NCI-H82 treated with DMSO at 0.1 percent for 48 hours (cell line): ENCODE measurements around the gene ARL14.

Experiments
- DNase-seq: peaks from one replicate; lab custom pipeline; 2025; ENCODE audit not compliant: unreplicated experiment; lab: John Stamatoyannopoulos, UW

The ARL14 gene

GRCh38 chr3:160676547-160677303 is at the start of gene ARL14:
Gene ARL14 (plus strand): TSS chr3:160677160. CDS start chr3:160677347, 187 bp downstream.
- DNase-seq, result no peak

DNA sequence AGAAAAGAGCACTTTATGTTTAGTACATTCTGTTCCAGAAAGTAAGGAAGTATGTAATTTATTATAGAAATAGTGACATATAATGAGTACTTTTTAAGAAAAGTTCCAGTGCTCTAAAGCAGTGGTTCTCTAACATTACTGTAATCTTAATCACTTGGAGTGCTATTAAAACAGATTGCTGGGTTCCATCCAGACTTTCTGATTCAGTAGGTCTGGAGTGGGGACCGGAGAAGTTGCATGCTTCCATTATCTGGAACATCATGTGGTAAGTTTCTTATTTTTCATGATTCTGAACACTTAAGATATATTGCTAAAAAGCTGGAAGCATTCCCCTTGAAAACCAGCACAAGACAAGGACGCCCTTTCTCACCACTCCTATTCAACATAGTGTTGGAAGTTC is 47.5 kb upstream of the ARL14 start:
- no peak for DNase-seq

GRCh38 chr3:160633361-160634083 is 43.4 kb upstream of the ARL14 start:
- no peak for DNase-seq

- no peak for DNase-seq
Measured at GRCh38 chr3:160635213-160635612, 41.7 kb upstream of the ARL14 start.

GRCh38 chr3:160637086-160637485 is 39.9 kb upstream of the ARL14 start:
- no peak for DNase-seq

- DNase-seq, result no peak
Measured at GRCh38 chr3:160638184-160638583, 38.8 kb upstream of the ARL14 start.

GRCh38 chr3:160641665-160642309 is 35.2 kb upstream of the ARL14 start:
- DNase-seq, result no peak

DNA sequence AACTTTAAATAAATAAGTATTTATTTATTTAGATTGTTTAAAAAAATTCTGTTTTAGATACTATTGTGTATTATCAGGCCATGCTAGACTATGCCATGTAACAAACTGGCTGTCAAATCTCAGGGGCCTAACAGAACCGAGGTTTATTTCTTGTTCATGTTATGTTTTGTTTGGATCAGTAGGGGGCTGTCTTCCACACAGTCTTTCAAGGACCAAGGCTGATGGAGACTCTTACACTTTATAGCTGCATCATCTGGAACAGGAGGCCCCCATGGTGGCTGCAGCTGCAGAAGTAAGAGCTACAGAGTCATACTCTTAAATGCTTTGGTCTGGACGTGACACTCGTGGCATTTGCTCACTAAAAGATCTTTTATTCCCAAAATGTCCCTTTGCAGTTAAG is 33.0 kb upstream of the ARL14 start:
- DNase-seq, result no peak

DNA sequence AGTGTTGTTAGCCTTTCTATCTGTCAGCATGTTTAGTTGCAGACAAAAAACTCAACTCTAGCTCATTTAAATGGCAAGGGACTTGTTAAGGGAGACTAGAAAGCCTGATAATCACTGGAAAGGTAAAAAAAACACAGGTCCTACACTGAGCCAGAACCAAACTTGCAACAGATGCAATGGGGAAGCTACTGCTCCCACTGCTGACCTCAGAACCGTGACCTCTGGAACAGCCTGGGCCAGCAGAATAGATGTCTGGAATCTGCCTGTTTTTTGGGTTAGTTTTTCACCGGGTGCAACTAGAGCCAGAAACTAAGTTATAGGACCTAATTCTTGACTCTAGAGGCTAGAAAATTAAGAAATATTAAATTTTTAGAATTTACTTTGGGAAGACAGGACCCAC is 32.5 kb upstream of the ARL14 start:
- DNase-seq, result no peak

DNA sequence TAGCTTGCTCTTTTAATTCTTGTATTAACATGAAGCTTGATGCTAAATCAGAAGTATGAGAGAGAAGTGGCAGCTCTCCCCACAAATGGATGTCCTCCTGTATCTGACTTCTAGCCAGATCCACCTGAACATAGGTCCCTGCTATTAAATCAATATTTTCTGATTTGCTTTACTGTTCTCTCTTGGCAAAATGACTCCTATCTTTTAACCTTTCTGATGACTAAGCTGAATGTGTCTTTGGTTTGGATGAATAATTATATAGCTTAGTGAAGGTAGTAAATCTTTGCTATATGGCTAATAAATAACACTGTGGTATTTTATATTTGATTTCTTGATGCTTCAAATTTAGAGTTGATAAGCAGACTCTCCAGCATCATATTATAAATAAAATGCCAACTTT is 28.3 kb upstream of the ARL14 start:
- DNase-seq, result no peak

GRCh38 chr3:160649596-160649995 is 27.4 kb upstream of the ARL14 start:
- DNase-seq, result no peak

DNA sequence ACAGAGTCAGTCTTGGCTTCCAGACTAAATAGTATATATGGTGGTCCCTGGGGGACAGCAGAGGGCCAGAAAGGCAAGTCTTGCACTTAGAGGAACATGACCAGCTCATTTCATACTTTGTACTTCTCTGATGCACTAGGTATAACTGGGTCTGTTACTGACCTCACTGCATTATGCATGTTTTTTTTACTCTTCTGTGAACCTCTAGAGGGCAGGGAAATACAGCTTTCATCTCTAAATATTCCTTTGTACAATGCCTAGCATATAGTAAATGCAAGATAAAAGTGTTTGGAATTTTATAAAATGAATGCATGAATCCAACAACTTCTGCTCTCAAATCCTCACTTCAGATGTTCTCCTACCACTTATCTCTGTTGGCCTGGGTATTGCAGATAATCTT is 23.4 kb upstream of the ARL14 start:
- DNase-seq, result no peak

GRCh38 chr3:160660902-160661301 is 16.1 kb upstream of the ARL14 start:
- no peak for DNase-seq

DNA sequence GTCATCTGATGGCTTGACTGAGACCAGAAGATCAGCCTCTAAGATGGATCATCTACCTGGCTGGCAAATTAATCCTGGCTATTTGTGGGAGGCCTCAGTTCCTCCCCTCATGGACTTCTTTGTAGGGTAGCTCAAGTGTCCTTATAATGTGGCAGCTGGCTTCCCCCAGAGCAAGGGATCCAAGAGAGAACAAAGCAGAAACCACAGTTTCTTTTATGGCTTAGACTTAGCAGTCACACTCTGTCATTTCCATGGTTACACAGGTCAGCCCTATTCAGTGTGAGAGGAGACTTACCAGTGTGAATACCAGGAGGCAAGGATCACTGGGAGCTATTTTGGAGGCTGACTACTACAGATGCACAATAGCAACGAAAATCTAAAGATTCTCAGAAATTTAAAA is 15.3 kb upstream of the ARL14 start:
- no peak for DNase-seq

- DNase-seq, result no peak
Measured at GRCh38 chr3:160665231-160665630, 11.7 kb upstream of the ARL14 start.

- no peak for DNase-seq
Measured at GRCh38 chr3:160665784-160666526, 11.0 kb upstream of the ARL14 start.

GRCh38 chr3:160667452-160667851 is 9.5 kb upstream of the ARL14 start:
- DNase-seq, result no peak

DNA sequence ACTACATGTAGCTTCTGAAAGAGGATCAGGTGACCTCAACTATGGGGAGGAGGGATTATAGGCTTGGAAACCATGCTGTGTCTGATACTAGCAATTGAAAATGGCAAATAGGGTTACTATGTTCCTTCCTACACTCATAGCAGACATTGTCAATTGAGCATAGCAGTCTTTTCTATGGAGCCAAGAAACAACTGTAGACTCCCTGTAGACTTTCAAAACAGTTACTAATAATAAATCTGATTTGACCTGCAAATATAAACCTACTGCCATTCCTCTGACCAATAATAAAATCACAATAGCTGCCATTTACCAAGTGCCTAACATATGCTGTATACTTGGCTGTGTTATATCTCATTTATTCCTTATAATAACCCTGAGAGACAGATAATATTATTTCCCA is 8.5 kb upstream of the ARL14 start:
- DNase-seq, result peak; percentile 55

DNA sequence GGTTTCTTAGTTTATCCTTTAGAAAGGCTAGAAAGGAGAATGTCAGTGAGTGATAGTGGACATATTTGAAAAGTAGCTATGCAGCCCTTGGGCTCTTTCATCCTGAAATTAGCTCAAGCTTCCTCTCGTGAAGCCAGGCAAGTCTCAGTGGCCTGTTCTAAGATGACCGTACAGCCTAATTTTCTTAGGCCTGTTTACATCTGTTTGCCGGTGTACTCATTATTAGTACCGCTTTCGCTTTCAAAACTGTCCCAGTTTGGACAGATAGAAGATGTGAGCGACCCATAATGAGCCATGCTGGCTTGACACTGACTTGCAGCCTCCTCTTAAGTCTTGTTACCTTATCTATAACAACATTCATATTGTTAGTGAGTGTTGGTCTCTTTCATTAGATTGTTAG is 5.7 kb upstream of the ARL14 start:
- no peak for DNase-seq

GRCh38 chr3:160671995-160672394 is 5.0 kb upstream of the ARL14 start:
- DNase-seq, result no peak

DNA sequence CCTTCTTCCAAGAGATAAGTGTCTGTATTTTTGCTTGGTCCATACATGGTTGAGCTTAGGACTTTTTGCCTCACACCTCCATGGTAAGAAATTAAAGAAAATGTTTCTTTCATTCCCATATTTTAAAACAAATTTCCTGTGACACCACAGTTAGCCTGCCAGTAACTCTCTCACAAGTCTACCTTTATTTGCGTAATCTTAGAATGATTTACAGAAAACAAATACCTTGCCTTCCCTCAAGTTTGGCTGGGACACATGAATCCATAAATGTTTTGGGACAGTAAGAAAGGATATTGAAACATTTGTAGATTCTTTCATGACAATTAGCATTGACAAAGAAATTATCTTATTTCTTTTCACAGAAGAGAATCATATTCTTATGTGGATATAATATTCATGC is 3.8 kb upstream of the ARL14 start:
- no peak for DNase-seq
